MM.1S (cell line): ENCODE results near the gene USPL1.

Source experiments
- DNase-seq: peaks from one replicate; pipeline ENCODE4 v3.0.0-alpha.2; 2015
- H2AFZ ChIP-seq: fragments of 300-600 bp; sonication (generic); 2 replicates; pipeline ENCODE4 v1.6.0; 2016; ENCODE audit warnings: antibody characterized with exemption, low read length
- H3F3A ChIP-seq: fragments of 300-600 bp; sonication (generic); 2 replicates; pipeline ENCODE4 v1.6.1; 2016; ENCODE audit warnings: mild to moderate bottlenecking, antibody characterized with exemption, low read length, moderate library complexity, mixed read lengths; ENCODE audit not compliant: insufficient read depth
- H3K27ac ChIP-seq: fragments of 300-600 bp; sonication (generic); 2 replicates; pipeline ENCODE4 v1.5.1; 2016; ENCODE audit warnings: mild to moderate bottlenecking, low read length
- H3K27me3 ChIP-seq: fragments of 300-600 bp; sonication (generic); replicated peaks from 2 replicates; pipeline ENCODE4 v1.6.0; 2016; ENCODE audit warnings: low read length; ENCODE audit not compliant: insufficient read depth
- H3K36me3 ChIP-seq: fragments of 300-600 bp; sonication (generic); replicated peaks from 2 replicates; pipeline ENCODE4 v1.6.1; 2016; ENCODE audit warnings: mild to moderate bottlenecking, low read length, mixed read lengths; ENCODE audit not compliant: insufficient read depth
- H3K4me1 ChIP-seq: fragments of 300-600 bp; sonication (generic); 2 replicates; pipeline ENCODE4 v1.6.1; 2016; ENCODE audit warnings: low read length, mixed read lengths
- H3K4me2 ChIP-seq: fragments of 300-600 bp; sonication (generic); 2 replicates; pipeline ENCODE4 v1.6.0; 2016; ENCODE audit warnings: low read depth, low read length
- H3K4me3 ChIP-seq: fragments of 300-600 bp; sonication (generic); 2 replicates; pipeline ENCODE4 v1.5.1; 2016; ENCODE audit warnings: low read length, mixed read lengths
- H3K79me2 ChIP-seq: fragments of 300-600 bp; sonication (generic); 2 replicates; pipeline ENCODE4 v1.6.1; 2016; ENCODE audit warnings: mixed run types, low read length, mixed read lengths
- H3K9ac ChIP-seq: fragments of 300-600 bp; sonication (generic); 2 replicates; pipeline ENCODE4 v1.6.1; 2016; ENCODE audit warnings: low read length, mixed read lengths
- H3K9me2 ChIP-seq: fragments of 300-600 bp; sonication (generic); replicated peaks from 2 replicates; pipeline ENCODE4 v1.6.1; 2016; ENCODE audit warnings: mild to moderate bottlenecking, low read length, mixed read lengths; ENCODE audit not compliant: insufficient read depth
- H3K9me3 ChIP-seq: fragments of 300-600 bp; sonication (generic); replicated peaks from 2 replicates; pipeline ENCODE4 v1.6.1; 2016; ENCODE audit warnings: mild to moderate bottlenecking, low read length, mixed read lengths; ENCODE audit not compliant: insufficient read depth
- H4K20me1 ChIP-seq: fragments of 300-600 bp; sonication (generic); 2 replicates; pipeline ENCODE4 v1.6.1; 2016; ENCODE audit warnings: mild to moderate bottlenecking, low read length, moderate library complexity, mixed read lengths; ENCODE audit not compliant: insufficient read depth
- CTCF ChIP-seq: fragments of 300-600 bp; sonication (generic); IDR thresholded peaks from 2 replicates; pipeline ENCODE4 v1.5.1; 2016; ENCODE audit warnings: antibody characterized with exemption, low read length, mixed read lengths
- EZH2 ChIP-seq: fragments of 300-600 bp; sonication (generic); optimal IDR thresholded peaks from 2 replicates; pipeline ENCODE3; 2017; ENCODE audit warnings: low read depth, mild to moderate bottlenecking, antibody characterized with exemption, low read length, mixed read lengths
- EZH2phosphoT487 ChIP-seq: fragments of 300-600 bp; sonication (generic); IDR thresholded peaks from 2 replicates; pipeline ENCODE4 v1.6.1; 2018; ENCODE audit warnings: antibody characterized with exemption, low read length

Gene USPL1

GRCh38 chr13:30698488-30699005 is 80.8 kb downstream of the USPL1 start:
- Histone ChIP-seq H3K27me3 (no peaks in the 10 kb centered on the region), H3K9ac (no peak overlapping the region), H3K4me3 (no peak overlapping the region)

GRCh38 chr13:30700364-30700763 is 82.6 kb downstream of the USPL1 start:
- TF ChIP-seq CTCF, result no peak
- TF ChIP-seq EZH2phosphoT487, result no peak
- no peak for TF ChIP-seq EZH2
- H3K27me3 ChIP-seq, result no peaks in the 10 kb centered on the region
- H4K20me1 ChIP-seq, result no peaks in the 10 kb centered on the region
- no peak overlapping the region for H2AFZ ChIP-seq
- no peak overlapping the region for H3K4me3 ChIP-seq
- H3K9ac ChIP-seq, result no peak overlapping the region
- no peaks in the 10 kb centered on the region for H3K9me2 ChIP-seq
- no peaks in the 10 kb centered on the region for H3K79me2 ChIP-seq
- H3K4me2 ChIP-seq, result no peak overlapping the region
- H3K4me1 ChIP-seq, result peaks cover 53% of the 10 kb centered on the region
- H3K36me3 ChIP-seq, result no peaks in the 10 kb centered on the region
- H3K27ac ChIP-seq, result no peak overlapping the region
- DNase-seq, result no peak
- no peaks in the 10 kb centered on the region for H3K9me3 ChIP-seq
- peaks cover 23% of the 10 kb centered on the region for H3F3A ChIP-seq

More at GRCh38 chr13:30698488-30699005, 80.8 kb downstream of the USPL1 start:
- Histone ChIP-seq H4K20me1 (no peaks in the 10 kb centered on the region), H3F3A (peaks cover 19% of the 10 kb centered on the region), H3K27ac (no peak overlapping the region), H3K4me2 (no peak overlapping the region), H2AFZ (no peak overlapping the region), H3K36me3 (no peaks in the 10 kb centered on the region), H3K79me2 (no peaks in the 10 kb centered on the region), H3K4me1 (peaks cover 46% of the 10 kb centered on the region), H3K9me3 (no peaks in the 10 kb centered on the region), H3K9me2 (no peaks in the 10 kb centered on the region)
- DNase-seq, result no peak
- TF ChIP-seq CTCF (no peak), EZH2phosphoT487 (no peak), EZH2 (no peak)

GRCh38 chr13:30702006-30702405 is 84.3 kb downstream of the USPL1 start:
- Histone ChIP-seq H3K79me2 (no peaks in the 10 kb centered on the region), H2AFZ (0 out of 2 replicates have a peak overlapping the region, but pooled peaks have one; percentile 23), H3K4me1 (peaks cover 43% of the 10 kb centered on the region), H3K27me3 (no peaks in the 10 kb centered on the region), H3K4me2 (peak overlapping the region; percentile 21; the same call in 1 of the 2 replicates), H3K27ac (peak overlapping the region; percentile 41; the same call in 1 of the 2 replicates), H4K20me1 (no peaks in the 10 kb centered on the region), H3K9ac (no peak overlapping the region), H3K36me3 (no peaks in the 10 kb centered on the region), H3K9me2 (no peaks in the 10 kb centered on the region), H3K4me3 (no peak overlapping the region), H3K9me3 (no peaks in the 10 kb centered on the region), H3F3A (peaks cover 10% of the 10 kb centered on the region)
- no peak for TF ChIP-seq EZH2phosphoT487
- no peak for TF ChIP-seq EZH2
- peak; percentile 12 for TF ChIP-seq CTCF
- peak; percentile 36 for DNase-seq
